ACHN (cell line): ENCODE measurements around the gene CAP2.
"Not testable (repeated sequence)": the region's sequence is repeated elsewhere in the genome, so short reads cannot be mapped to it uniquely, and the experiment has no call there.

Experiments used
- DNase-seq: peaks from one replicate; pipeline ENCODE4 v3.0.0-alpha.2; 2015
- in situ Hi-C: cut with HindIII; loops from 2 replicates; pipeline ENCODE4 v1.10.0; 2017; ENCODE audit warnings: low sequenced_read_pairs, low pct_ligation_motif_present, low pct_unique_long_range_greater_than_20kb

The CAP2 gene

GRCh38 chr6:17427617-17428016, 34.2 kb downstream of the CAP2 start:
- DNase-seq: no peak
- in situ Hi-C loops: no loop called here

GRCh38 chr6:17428595-17429120, 35.3 kb downstream of the CAP2 start:
- DNase-seq, in situ Hi-C loops: not testable (repeated sequence)

- in situ Hi-C loops: no loop called here
- no peak for DNase-seq
Measured at GRCh38 chr6:17429383-17430061, 36.1 kb downstream of the CAP2 start.

GRCh38 chr6:17431581-17431980, 38.2 kb downstream of the CAP2 start:
- DNase-seq: peak; percentile 44
- in situ Hi-C loops: no loop called here

GRCh38 chr6:17432356-17432755, 39.0 kb downstream of the CAP2 start:
- in situ Hi-C loops: no loop called here
- DNase-seq: no peak

- in situ Hi-C loops: no loop called here
- DNase-seq: no peak
Measured at GRCh38 chr6:17439243-17439993, 46.0 kb downstream of the CAP2 start.

GRCh38 chr6:17440811-17441210, 47.4 kb downstream of the CAP2 start:
- DNase-seq, in situ Hi-C loops: not testable (repeated sequence)

- in situ Hi-C loops: no loop called here
- no peak for DNase-seq
Measured at GRCh38 chr6:17442196-17442595, 48.8 kb downstream of the CAP2 start.

- peak; percentile 19 for DNase-seq
- in situ Hi-C loops: no loop called here
Measured at GRCh38 chr6:17446713-17447112, 53.3 kb downstream of the CAP2 start.

- no peak for DNase-seq
- in situ Hi-C loops: no loop called here
Measured at GRCh38 chr6:17448165-17448564, 54.8 kb downstream of the CAP2 start.

- in situ Hi-C loops: no loop called here
- no peak for DNase-seq
Measured at GRCh38 chr6:17450397-17450796, 57.0 kb downstream of the CAP2 start.

GRCh38 chr6:17450832-17451231, 57.4 kb downstream of the CAP2 start:
- DNase-seq: no peak
- in situ Hi-C loops: no loop called here

GRCh38 chr6:17452096-17452495, 58.7 kb downstream of the CAP2 start:
- in situ Hi-C loops: no loop called here
- DNase-seq: no peak

- DNase-seq: no peak
- in situ Hi-C loops: no loop called here
Measured at GRCh38 chr6:17454316-17455005, 61.1 kb downstream of the CAP2 start.

GRCh38 chr6:17455919-17456318, 62.5 kb downstream of the CAP2 start:
- in situ Hi-C loops: no loop called here
- no peak for DNase-seq

GRCh38 chr6:17456711-17457110, 63.3 kb downstream of the CAP2 start:
- in situ Hi-C loops: no loop called here
- DNase-seq: no peak

GRCh38 chr6:17457405-17457804, 64.0 kb downstream of the CAP2 start:
- in situ Hi-C loops: no loop called here
- DNase-seq: no peak

GRCh38 chr6:17457956-17458355, 64.6 kb downstream of the CAP2 start:
- no peak for DNase-seq
- in situ Hi-C loops: no loop called here

GRCh38 chr6:17458966-17459365, 65.6 kb downstream of the CAP2 start:
- no peak for DNase-seq
- in situ Hi-C loops: no loop called here
